Activated T-cell treated with anti-CD3 and anti-CD28 coated beads, Interleukin-2, amount 50 U/mL, for 72 hours (primary cell): Measurements from ENCODE around the gene PTPRK. TPM values are rescaled to one million over a fixed set of nuclear protein-coding genes. Genes with fewer than 3 reads are reported as not detected.
A peak's percentile ranks its signal among the peaks of the same experiment; 100 is the strongest.

ENCODE experiments used
- ATAC-seq, 2 donors: fragments of 150-1000 bp; cut with Tn5 transposase; replicated peaks in 1 of 2; 2 replicates each; pipeline ENCODE4 v1.10.0; 2021; ENCODE audit warnings: moderate library complexity in 2 of 2, mild to moderate bottlenecking in 1 of 2
- DNase-seq, 2 donors: peaks; one replicate each; pipeline ENCODE4 v3.0.0; 2021 to 2022; ENCODE audit warnings: mixed read lengths in 1 of 2
- H3K27ac Mint-ChIP-seq: one replicate; pipeline ENCODE4 v1.8.0; 2022; ENCODE audit warnings: mild to moderate bottlenecking, moderate library complexity, mixed read lengths
- H3K27me3 Mint-ChIP-seq: one replicate; pipeline ENCODE4 v1.8.0; 2022; ENCODE audit warnings: low read depth, mixed read lengths
- H3K36me3 Mint-ChIP-seq, 2 donors: one replicate each; pipeline ENCODE4 v1.8.0; 2022; ENCODE audit warnings: mixed read lengths in 2 of 2, mild to moderate bottlenecking in 1 of 2; ENCODE audit not compliant: insufficient read depth in 2 of 2
- H3K4me1 Mint-ChIP-seq: one replicate; pipeline ENCODE4 v1.8.0; 2022; ENCODE audit warnings: low read depth, mixed read lengths
- H3K4me3 Mint-ChIP-seq, 2 donors: one replicate each; pipeline ENCODE4 v1.8.0; 2022; ENCODE audit warnings: mild to moderate bottlenecking in 2 of 2, mixed read lengths in 2 of 2, moderate library complexity in 2 of 2
- H3K9me3 Mint-ChIP-seq, 2 donors: one replicate each; pipeline ENCODE4 v1.8.0; 2022; ENCODE audit warnings: mixed read lengths in 2 of 2
- total RNA-seq, 2 donors: library from RNA; stranded (reverse); gene quantifications; one replicate each; pipeline ENCODE4 v1.2.3, GENCODE V29; 2022

Gene PTPRK
- total RNA-seq, 2 donors from 2014 or later, result 3.8 to 6.4 TPM

- ATAC-seq (no peak), DNase-seq (no peak)
- Mint-ChIP-seq H3K27ac (no peak overlapping the region), H3K36me3 (peaks cover 0 to 2% of the 10 kb centered on the region in 2 donors), H3K27me3 (no peaks in the 10 kb centered on the region), H3K4me3 (no peak overlapping the region), H3K9me3 (no peaks in the 10 kb centered on the region), H3K4me1 (peaks cover under 1% of the 10 kb centered on the region)
Observed at GRCh38 chr6:128138694-128139093, 381.7 kb downstream of the PTPRK start.

GRCh38 chr6:128135325-128135724 lies 385.1 kb downstream of the PTPRK start:
- ATAC-seq, result no peak
- H3K4me3 Mint-ChIP-seq, result no peak overlapping the region
- no peaks in the 10 kb centered on the region for H3K27me3 Mint-ChIP-seq
- no peaks in the 10 kb centered on the region for H3K4me1 Mint-ChIP-seq
- H3K36me3 Mint-ChIP-seq, result peaks cover 2 to 3% of the 10 kb centered on the region in 2 donors
- H3K9me3 Mint-ChIP-seq, result peaks cover 0 to 2% of the 10 kb centered on the region in 2 donors
- no peak for DNase-seq
- H3K27ac Mint-ChIP-seq, result no peak overlapping the region

GRCh38 chr6:128131566-128131965 lies 388.8 kb downstream of the PTPRK start:
- Mint-ChIP-seq H3K36me3 (peaks cover 2 to 3% of the 10 kb centered on the region in 2 donors), H3K9me3 (peaks cover 0 to 2% of the 10 kb centered on the region in 2 donors), H3K27me3 (no peaks in the 10 kb centered on the region), H3K27ac (no peak overlapping the region), H3K4me3 (no peak overlapping the region), H3K4me1 (peaks cover 5% of the 10 kb centered on the region)
- DNase-seq (no peak), ATAC-seq (no peak)

GRCh38 chr6:128131036-128131435 lies 389.4 kb downstream of the PTPRK start:
- peaks cover 0 to 2% of the 10 kb centered on the region in 2 donors for H3K9me3 Mint-ChIP-seq
- DNase-seq (no peak), ATAC-seq (no peak)
- peaks cover 5% of the 10 kb centered on the region for H3K4me1 Mint-ChIP-seq
- peaks cover 2 to 3% of the 10 kb centered on the region in 2 donors for H3K36me3 Mint-ChIP-seq
- no peak overlapping the region for H3K4me3 Mint-ChIP-seq
- H3K27me3 Mint-ChIP-seq, result no peaks in the 10 kb centered on the region
- no peak overlapping the region for H3K27ac Mint-ChIP-seq

- DNase-seq (no peak), ATAC-seq (no peak)
- Mint-ChIP-seq H3K9me3 (peaks cover 0 to 2% of the 10 kb centered on the region in 2 donors), H3K4me3 (no peak overlapping the region), H3K27me3 (no peaks in the 10 kb centered on the region), H3K4me1 (peaks cover 13% of the 10 kb centered on the region), H3K27ac (no peak overlapping the region), H3K36me3 (peaks cover 0 to 3% of the 10 kb centered on the region in 2 donors)
Observed at GRCh38 chr6:128129679-128130078, 390.7 kb downstream of the PTPRK start.

- H3K36me3 Mint-ChIP-seq, result peaks cover 0 to 3% of the 10 kb centered on the region in 2 donors
- H3K4me3 Mint-ChIP-seq, result no peak overlapping the region
- ATAC-seq, result no peak
- peaks cover 0 to 2% of the 10 kb centered on the region in 2 donors for H3K9me3 Mint-ChIP-seq
- no peak for DNase-seq
- H3K27me3 Mint-ChIP-seq, result no peaks in the 10 kb centered on the region
- H3K4me1 Mint-ChIP-seq, result peaks cover 16% of the 10 kb centered on the region
- H3K27ac Mint-ChIP-seq, result no peak overlapping the region
Observed at GRCh38 chr6:128127650-128128049, 392.7 kb downstream of the PTPRK start.

- H3K4me3 Mint-ChIP-seq, result no peak overlapping the region
- ATAC-seq, result peak; percentile 29 to 55
- H3K27me3 Mint-ChIP-seq, result no peaks in the 10 kb centered on the region
- no peak overlapping the region for H3K27ac Mint-ChIP-seq
- DNase-seq, result peak in 1 of 2 donors; percentile 1
- no peaks in the 10 kb centered on the region for H3K9me3 Mint-ChIP-seq
- H3K4me1 Mint-ChIP-seq, result peaks cover 16% of the 10 kb centered on the region
- H3K36me3 Mint-ChIP-seq, result no peaks in the 10 kb centered on the region
Observed at GRCh38 chr6:128124713-128125112, 395.7 kb downstream of the PTPRK start.

GRCh38 chr6:128121610-128122009 lies 398.8 kb downstream of the PTPRK start:
- no peak overlapping the region for H3K4me3 Mint-ChIP-seq
- H3K4me1 Mint-ChIP-seq, result peaks cover 11% of the 10 kb centered on the region
- H3K27ac Mint-ChIP-seq, result no peak overlapping the region
- ATAC-seq (no peak), DNase-seq (no peak)
- no peaks in the 10 kb centered on the region for H3K9me3 Mint-ChIP-seq
- H3K27me3 Mint-ChIP-seq, result no peaks in the 10 kb centered on the region
- no peaks in the 10 kb centered on the region for H3K36me3 Mint-ChIP-seq

- H3K4me3 Mint-ChIP-seq, result no peak overlapping the region
- no peaks in the 10 kb centered on the region for H3K27me3 Mint-ChIP-seq
- no peak overlapping the region for H3K27ac Mint-ChIP-seq
- ATAC-seq (no peak), DNase-seq (no peak)
- H3K36me3 Mint-ChIP-seq, result no peaks in the 10 kb centered on the region
- no peaks in the 10 kb centered on the region for H3K9me3 Mint-ChIP-seq
- H3K4me1 Mint-ChIP-seq, result peaks cover 11% of the 10 kb centered on the region
Observed at GRCh38 chr6:128121190-128121589, 399.2 kb downstream of the PTPRK start.

- no peak overlapping the region for H3K4me3 Mint-ChIP-seq
- ATAC-seq, result no peak
Observed at GRCh38 chr6:128118401-128118800, 402.0 kb downstream of the PTPRK start.

GRCh38 chr6:128117916-128118315 lies 402.5 kb downstream of the PTPRK start:
- peaks cover 2 to 3% of the 10 kb centered on the region in 2 donors for H3K9me3 Mint-ChIP-seq
- no peak for ATAC-seq
- H3K27me3 Mint-ChIP-seq, result no peaks in the 10 kb centered on the region
- peaks cover 1 to 5% of the 10 kb centered on the region in 2 donors for H3K36me3 Mint-ChIP-seq
- peaks cover 2% of the 10 kb centered on the region for H3K4me1 Mint-ChIP-seq
- H3K4me3 Mint-ChIP-seq, result no peak overlapping the region
- DNase-seq, result no peak
- H3K27ac Mint-ChIP-seq, result no peak overlapping the region

More at GRCh38 chr6:128118401-128118800, 402.0 kb downstream of the PTPRK start:
- H3K4me1 Mint-ChIP-seq, result no peaks in the 10 kb centered on the region
- no peak overlapping the region for H3K27ac Mint-ChIP-seq
- no peaks in the 10 kb centered on the region for H3K27me3 Mint-ChIP-seq
- DNase-seq, result no peak
- peaks cover 2 to 3% of the 10 kb centered on the region in 2 donors for H3K9me3 Mint-ChIP-seq
- peaks cover 1 to 5% of the 10 kb centered on the region in 2 donors for H3K36me3 Mint-ChIP-seq

- peaks cover 18% of the 10 kb centered on the region for H3K4me1 Mint-ChIP-seq
- no peak overlapping the region for H3K27ac Mint-ChIP-seq
- H3K9me3 Mint-ChIP-seq, result peaks cover 2 to 3% of the 10 kb centered on the region in 2 donors
- H3K36me3 Mint-ChIP-seq, result peaks cover 1 to 5% of the 10 kb centered on the region in 2 donors
- no peak for DNase-seq
- H3K27me3 Mint-ChIP-seq, result no peaks in the 10 kb centered on the region
- no peak overlapping the region for H3K4me3 Mint-ChIP-seq
- no peak for ATAC-seq
Observed at GRCh38 chr6:128114164-128114563, 406.2 kb downstream of the PTPRK start.

GRCh38 chr6:128112494-128112893 lies 407.9 kb downstream of the PTPRK start:
- ATAC-seq (peak; percentile 37 to 38), DNase-seq (no peak)
- no peaks in the 10 kb centered on the region for H3K27me3 Mint-ChIP-seq
- H3K4me1 Mint-ChIP-seq, result peaks cover 18% of the 10 kb centered on the region
- peak overlapping the region; percentile 77 to 81 for H3K4me3 Mint-ChIP-seq
- peaks cover 1 to 5% of the 10 kb centered on the region in 2 donors for H3K36me3 Mint-ChIP-seq
- peak overlapping the region; percentile 96 for H3K27ac Mint-ChIP-seq
- H3K9me3 Mint-ChIP-seq, result peaks cover 2 to 3% of the 10 kb centered on the region in 2 donors

- Mint-ChIP-seq H3K4me1 (peaks cover 18% of the 10 kb centered on the region), H3K4me3 (no peak overlapping the region), H3K27ac (no peak overlapping the region), H3K9me3 (peaks cover 2 to 3% of the 10 kb centered on the region in 2 donors), H3K36me3 (peaks cover 1 to 5% of the 10 kb centered on the region in 2 donors), H3K27me3 (no peaks in the 10 kb centered on the region)
- ATAC-seq (no peak), DNase-seq (no peak)
Observed at GRCh38 chr6:128111096-128111495, 409.3 kb downstream of the PTPRK start.
